Brain microvascular endothelial cell (primary cell): Measurements from ENCODE around the gene PRKCH.
A peak's percentile ranks its signal among the peaks of the same experiment; 100 is the strongest.
"Not testable (repeated sequence)": the region's sequence is repeated elsewhere in the genome, so short reads cannot be mapped to it uniquely, and the experiment has no call there.

Experiments
- DNase-seq: peaks from one replicate; pipeline ENCODE4 v3.0.0-alpha.2; 2020
- H3K27ac ChIP-seq: fragments of 250-450 bp; sonication (Bioruptor Pico); 2 replicates; pipeline ENCODE4 v1.5.1; 2020; ENCODE audit warnings: mild to moderate bottlenecking, moderate library complexity
- H3K27me3 ChIP-seq: fragments of 250-450 bp; sonication (Bioruptor Pico); replicated peaks from 2 replicates; pipeline ENCODE4 v1.5.1; 2020; ENCODE audit warnings: mild to moderate bottlenecking
- H3K36me3 ChIP-seq: fragments of 250-450 bp; sonication (Bioruptor Pico); replicated peaks from 2 replicates; pipeline ENCODE4 v1.5.1; 2020; ENCODE audit warnings: mild to moderate bottlenecking
- H3K4me3 ChIP-seq: 2 replicates; pipeline ENCODE4 v1.5.1; 2011; ENCODE audit warnings: low read depth, mild to moderate bottlenecking, control low read depth, low read length, moderate library complexity
- in situ Hi-C: cut with HindIII; loops from 2 replicates; pipeline ENCODE4 v1.10.0; 2017; ENCODE audit warnings: low sequenced_read_pairs, low pct_ligation_motif_present
- TF ChIP-seq, protein P1 (sequence below): IDR thresholded peaks from 2 replicates; pipeline ENCODE4 v1.5.1; 2011; ENCODE audit warnings: low read depth, mild to moderate bottlenecking, moderate library complexity, low read length, control low read depth, inconsistent platforms; ENCODE audit errors: missing control alignments

The PRKCH gene

GRCh38 chr14:61524936-61525292 lies 203.5 kb downstream of the PRKCH start:
- Histone ChIP-seq H3K27ac (peak overlapping the region; percentile 51), H3K27me3 (no peaks in the 10 kb centered on the region), H3K4me3 (no peak overlapping the region), H3K36me3 (no peaks in the 10 kb centered on the region)
- in situ Hi-C loops, result no loop called here
- TF ChIP-seq, protein P1, sequence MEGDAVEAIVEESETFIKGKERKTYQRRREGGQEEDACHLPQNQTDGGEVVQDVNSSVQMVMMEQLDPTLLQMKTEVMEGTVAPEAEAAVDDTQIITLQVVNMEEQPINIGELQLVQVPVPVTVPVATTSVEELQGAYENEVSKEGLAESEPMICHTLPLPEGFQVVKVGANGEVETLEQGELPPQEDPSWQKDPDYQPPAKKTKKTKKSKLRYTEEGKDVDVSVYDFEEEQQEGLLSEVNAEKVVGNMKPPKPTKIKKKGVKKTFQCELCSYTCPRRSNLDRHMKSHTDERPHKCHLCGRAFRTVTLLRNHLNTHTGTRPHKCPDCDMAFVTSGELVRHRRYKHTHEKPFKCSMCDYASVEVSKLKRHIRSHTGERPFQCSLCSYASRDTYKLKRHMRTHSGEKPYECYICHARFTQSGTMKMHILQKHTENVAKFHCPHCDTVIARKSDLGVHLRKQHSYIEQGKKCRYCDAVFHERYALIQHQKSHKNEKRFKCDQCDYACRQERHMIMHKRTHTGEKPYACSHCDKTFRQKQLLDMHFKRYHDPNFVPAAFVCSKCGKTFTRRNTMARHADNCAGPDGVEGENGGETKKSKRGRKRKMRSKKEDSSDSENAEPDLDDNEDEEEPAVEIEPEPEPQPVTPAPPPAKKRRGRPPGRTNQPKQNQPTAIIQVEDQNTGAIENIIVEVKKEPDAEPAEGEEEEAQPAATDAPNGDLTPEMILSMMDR, result no peak
- no peak for DNase-seq

DNA sequence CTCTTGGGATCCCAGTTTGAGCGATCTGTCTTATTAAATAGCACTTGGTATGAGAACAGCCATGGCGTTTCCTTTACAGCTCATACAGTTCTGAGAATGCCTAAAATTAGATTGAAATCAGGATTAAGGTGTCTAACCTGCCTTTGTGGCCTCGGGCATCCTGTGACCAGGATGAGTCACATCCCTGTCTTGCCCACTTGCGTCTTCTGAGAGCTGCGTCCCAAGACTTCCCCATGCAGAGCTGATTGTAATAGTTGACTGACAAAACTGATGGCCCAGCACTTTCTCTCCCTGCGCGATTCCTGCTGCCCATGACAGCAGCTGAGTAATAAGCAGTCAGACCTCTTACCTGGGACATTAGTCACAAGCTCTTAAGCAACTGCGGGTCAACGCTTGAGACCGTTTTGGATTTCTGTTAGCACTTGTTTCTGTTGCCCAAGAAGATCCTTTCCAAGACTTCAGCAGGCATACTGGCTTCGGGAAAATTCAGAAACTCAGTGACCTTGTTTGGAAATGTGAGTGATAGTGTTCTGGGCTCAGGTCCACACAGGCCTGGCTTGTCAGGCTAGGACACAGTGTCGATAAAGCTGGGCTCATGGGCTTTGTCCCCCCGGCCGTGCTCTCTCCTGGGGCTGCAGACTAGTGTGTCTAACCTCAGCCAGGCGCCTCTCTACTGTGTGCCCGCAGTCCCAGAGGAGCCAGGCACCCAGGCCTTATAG lies 204.1 kb downstream of the PRKCH start:
- in situ Hi-C loops, result no loop called here
- Histone ChIP-seq H3K27ac (peak overlapping the region; percentile 51), H3K36me3 (no peaks in the 10 kb centered on the region), H3K27me3 (no peaks in the 10 kb centered on the region), H3K4me3 (no peak overlapping the region)
- TF ChIP-seq, protein P1, result no peak
- peak; percentile 73 for DNase-seq

- Histone ChIP-seq H3K4me3 (no peak overlapping the region), H3K27ac (peak overlapping the region; percentile 83), H3K36me3 (no peaks in the 10 kb centered on the region), H3K27me3 (no peaks in the 10 kb centered on the region)
- DNase-seq, result no peak
- TF ChIP-seq, protein P1, result no peak
- in situ Hi-C loops, result no loop called here
Observed at GRCh38 chr14:61526405-61527312, 205.3 kb downstream of the PRKCH start.

DNA sequence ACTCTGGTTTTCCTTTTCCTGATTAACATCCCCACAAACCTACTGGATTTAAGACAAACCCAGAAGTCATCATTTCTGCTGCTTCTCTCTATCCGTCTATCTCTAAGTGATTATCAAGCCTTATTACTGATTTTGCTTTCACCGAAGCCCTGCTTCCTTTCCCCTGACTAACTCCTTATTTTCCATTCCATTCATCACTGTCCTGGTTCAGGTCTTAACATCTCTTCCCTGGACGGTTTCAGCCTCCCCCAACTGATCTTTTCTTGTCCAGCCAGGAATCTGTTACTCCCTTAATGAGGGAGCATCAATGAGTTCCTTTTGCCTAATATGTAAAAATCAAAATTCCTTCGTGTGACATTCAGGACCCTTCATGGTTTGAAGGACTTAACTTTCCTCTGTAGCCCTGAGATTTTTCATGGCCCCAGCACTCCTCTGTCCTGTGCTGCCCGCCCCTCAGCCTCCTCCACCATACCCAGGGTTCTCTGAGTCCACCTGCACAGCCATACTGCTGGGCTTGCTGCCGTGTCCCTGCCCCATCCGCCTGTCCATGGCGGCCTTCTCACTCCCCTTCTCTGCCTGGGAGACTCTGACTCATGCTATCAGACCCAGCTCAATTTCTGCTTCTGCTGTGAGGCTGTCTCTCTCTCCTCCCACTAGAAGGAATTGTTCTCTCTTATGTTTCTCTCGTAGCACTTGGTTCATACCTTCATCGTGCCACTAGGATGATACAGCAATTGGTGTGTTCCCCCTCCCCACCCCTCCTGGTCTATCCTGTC lies 206.1 kb downstream of the PRKCH start:
- peak; percentile 87 for DNase-seq
- H3K27me3 ChIP-seq, result no peaks in the 10 kb centered on the region
- H3K4me3 ChIP-seq, result no peak overlapping the region
- in situ Hi-C loops, result no loop called here
- peak overlapping the region; percentile 83 for H3K27ac ChIP-seq
- TF ChIP-seq, protein P1, result peak; percentile 23
- no peaks in the 10 kb centered on the region for H3K36me3 ChIP-seq

- no peaks in the 10 kb centered on the region for H3K27me3 ChIP-seq
- no peaks in the 10 kb centered on the region for H3K36me3 ChIP-seq
- TF ChIP-seq, protein P1, result no peak
- peak overlapping the region; percentile 83 for H3K27ac ChIP-seq
- H3K4me3 ChIP-seq, result no peak overlapping the region
- DNase-seq, result peak; percentile 92
- in situ Hi-C loops, result no loop called here
Observed at GRCh38 chr14:61528591-61529021, 207.2 kb downstream of the PRKCH start.

GRCh38 chr14:61529360-61529759 lies 208.0 kb downstream of the PRKCH start:
- in situ Hi-C loops, H3K36me3 ChIP-seq, H3K27me3 ChIP-seq, DNase-seq, H3K4me3 ChIP-seq: not testable (repeated sequence)
- H3K27ac ChIP-seq, result peak overlapping the region; percentile 83
